SK-N-SH (cell line): ENCODE results near the gene MAT2A. TPM values are rescaled to one million over a fixed set of nuclear protein-coding genes. Genes with fewer than 3 reads are reported as not detected.
A peak's percentile ranks its signal among the peaks of the same experiment; 100 is the strongest.

Experiments used
- CTCF ChIA-PET: fragments of 300-600, 350-600 bp; formaldehyde crosslinking; extraction: SDS; loops from one replicate; lab custom pipeline; 2021; lab: Yijun Ruan, JAX
- POLR2A ChIA-PET: fragments of 350-600 bp; sonication (Branson Sonifier 250); formaldehyde crosslinking; extraction: SDS; loops from one replicate; lab custom pipeline; 2020; ENCODE audit warnings: antibody characterized with exemption, inconsistent platforms; lab: Yijun Ruan, JAX
- DNase-seq: peaks from one replicate; pipeline ENCODE4 v3.0.0; 2012
- H2AFZ ChIP-seq: fragments of 200-600 bp; sonication (generic); 2 replicates; pipeline ENCODE4 v1.8.1; 2016; ENCODE audit warnings: antibody characterized with exemption, mild to moderate bottlenecking, low read depth
- H3F3A ChIP-seq: fragments of 200-600 bp; sonication (generic); replicated peaks from 2 replicates; pipeline ENCODE3; 2016; ENCODE audit warnings: antibody characterized with exemption, mild to moderate bottlenecking; ENCODE audit not compliant: insufficient read depth
- H3K27ac ChIP-seq, 2 experiments: fragments of 200-500 bp in 1 of 2; fragments of 200-600 bp in 1 of 2; sonication (Bioruptor generic) in 1 of 2; sonication (generic), shearing (Covaris generic) in 1 of 2; 2 replicates each; pipeline versions ENCODE4 v1.5.1 to v1.6.1; 2014 to 2016; ENCODE audit warnings: low read depth in 2 of 2, inconsistent platforms in 1 of 2, low read length in 1 of 2, mild to moderate bottlenecking in 1 of 2, mixed read lengths in 1 of 2
- H3K27me3 ChIP-seq: fragments of 200-600 bp; sonication (generic), shearing (Covaris generic); 2 replicates; pipeline ENCODE4 v1.6.1; 2016; ENCODE audit warnings: mixed run types; ENCODE audit not compliant: insufficient read depth
- H3K36me3 ChIP-seq, 2 experiments: fragments of 200-500 bp in 1 of 2; fragments of 200-600 bp in 1 of 2; sonication (Bioruptor generic) in 1 of 2; sonication (generic) in 1 of 2; replicated peaks in 1 of 2; 2 replicates each; pipeline versions ENCODE3 to v1.5.1; 2014 to 2016; ENCODE audit warnings: low read length in 1 of 2, mild to moderate bottlenecking in 1 of 2; ENCODE audit not compliant: insufficient read depth in 2 of 2, control insufficient read depth in 1 of 2
- H3K4me1 ChIP-seq, 2 experiments: fragments of 200-500 bp in 1 of 2; fragments of 200-600 bp in 1 of 2; sonication (Bioruptor generic) in 1 of 2; sonication (generic), shearing (Covaris generic) in 1 of 2; 2 replicates each; pipeline versions ENCODE4 v1.5.1 to v1.6.1; 2014 to 2016; ENCODE audit warnings: low read depth in 1 of 2, low read length in 1 of 2, mixed run types in 1 of 2; ENCODE audit not compliant: insufficient read depth in 2 of 2, control insufficient read depth in 1 of 2
- H3K4me2 ChIP-seq: fragments of 200-600 bp; sonication (generic), shearing (Covaris generic); 2 replicates; pipeline ENCODE4 v1.6.1; 2017; ENCODE audit warnings: mixed run types
- H3K4me3 ChIP-seq, 2 experiments: fragments of 200-500 bp in 1 of 2; fragments of 200-600 bp in 1 of 2; sonication (Bioruptor generic) in 1 of 2; sonication (generic), shearing (Covaris generic) in 1 of 2; 2 replicates each; pipeline versions ENCODE4 v1.5.1 to v1.8.1; 2014 to 2016; ENCODE audit warnings: low read depth in 2 of 2, inconsistent platforms in 1 of 2, low read length in 1 of 2, mild to moderate bottlenecking in 1 of 2, mixed read lengths in 1 of 2, moderate library complexity in 1 of 2
- H3K79me2 ChIP-seq: fragments of 200-600 bp; sonication (generic); 2 replicates; pipeline ENCODE4 v1.8.1; 2017; ENCODE audit warnings: mild to moderate bottlenecking; ENCODE audit not compliant: insufficient read depth
- H3K9ac ChIP-seq: fragments of 200-600 bp; sonication (generic); 2 replicates; pipeline ENCODE4 v1.6.1; 2017; ENCODE audit warnings: mixed run types
- H3K9me2 ChIP-seq: fragments of 200-600 bp; sonication (generic); 2 replicates; pipeline ENCODE4 v1.6.1; 2017; ENCODE audit warnings: mixed run types
- H3K9me3 ChIP-seq: fragments of 200-600 bp; sonication (generic); 2 replicates; pipeline ENCODE4 v1.6.1; 2017; ENCODE audit warnings: mixed run types, mild to moderate bottlenecking, moderate library complexity
- H4K20me1 ChIP-seq: fragments of 200-600 bp; sonication (generic); 2 replicates; pipeline ENCODE4 v1.6.1; 2017; ENCODE audit warnings: mild to moderate bottlenecking, mixed run types; ENCODE audit not compliant: insufficient read depth
- EP300 ChIP-seq, 2 experiments: IDR thresholded peaks; 2 replicates each; pipeline versions ENCODE4 v1.4.0 to v1.6.1; 2012; ENCODE audit warnings: borderline replicate concordance in 1 of 2, low read depth in 1 of 2, low read length in 1 of 2
- EZH2phosphoT487 ChIP-seq: fragments of 200-600 bp; sonication (generic); IDR thresholded peaks from 2 replicates; pipeline ENCODE4 v1.6.1; 2017; ENCODE audit warnings: low read depth, mixed run types, mild to moderate bottlenecking, antibody characterized with exemption, moderate library complexity, borderline replicate concordance
- FOSL2 ChIP-seq: IDR thresholded peaks from 2 replicates; pipeline ENCODE4 v1.4.0; 2012; ENCODE audit warnings: low read depth, mild to moderate bottlenecking, moderate library complexity, borderline replicate concordance
- FOXM1 ChIP-seq: IDR thresholded peaks from 2 replicates; pipeline ENCODE4 v1.4.0; 2012; ENCODE audit warnings: low read depth, mild to moderate bottlenecking
- GABPA ChIP-seq: IDR thresholded peaks from 2 replicates; pipeline ENCODE4 v1.4.0; 2012; ENCODE audit warnings: low read depth, mild to moderate bottlenecking
- NFIC ChIP-seq: IDR thresholded peaks from 2 replicates; pipeline ENCODE4 v1.4.0; 2012; ENCODE audit warnings: borderline replicate concordance
- POLR2AphosphoS5 ChIP-seq: IDR thresholded peaks from 2 replicates; pipeline ENCODE4 v1.6.1; 2012; ENCODE audit warnings: low read depth, low read length
- RAD21 ChIP-seq: IDR thresholded peaks from 2 replicates; pipeline ENCODE4 v1.6.1; 2012; ENCODE audit warnings: mild to moderate bottlenecking, low read length
- RCOR1 ChIP-seq: fragments of 150-350 bp; IDR thresholded peaks from 2 replicates; pipeline ENCODE4 v1.6.1; 2017; ENCODE audit warnings: antibody characterized with exemption, low read length
- RFX5 ChIP-seq: IDR thresholded peaks from 2 replicates; pipeline ENCODE4 v1.6.1; 2012; ENCODE audit warnings: mild to moderate bottlenecking, improper control_type of control experiment, low read length
- RXRA ChIP-seq: IDR thresholded peaks from 2 replicates; pipeline ENCODE4 v1.4.0; 2012; ENCODE audit warnings: low read depth, mild to moderate bottlenecking, borderline replicate concordance
- TAF1 ChIP-seq: IDR thresholded peaks from 2 replicates; pipeline ENCODE4 v1.6.1; 2012; ENCODE audit warnings: low read depth, mild to moderate bottlenecking, low read length, moderate library complexity, borderline replicate concordance
- TCF12 ChIP-seq: IDR thresholded peaks from 2 replicates; pipeline ENCODE4 v1.4.0; 2012
- TEAD4 ChIP-seq: IDR thresholded peaks from 2 replicates; pipeline ENCODE4 v1.4.0; 2012; ENCODE audit warnings: mild to moderate bottlenecking, borderline replicate concordance; ENCODE audit not compliant: insufficient read depth
- WGBS: methylation state at CpG from one replicate; pipeline ENCODE4 v1.1.6; 2017; ENCODE audit warnings: low lambda C conversion rate; 5-methylcytosine and 5-hydroxymethylcytosine counted together
- polyA plus RNA-seq, 3 experiments: library from polyadenylated mRNA; depleted of rRNA; stranded (reverse); fragments of >200 nt; gene quantifications; 2 replicates each; pipeline ENCODE4 v1.2.3, GENCODE V29; 2012
- TF ChIP-seq, protein P1 (sequence below): IDR thresholded peaks from 2 replicates; pipeline ENCODE4 v1.4.0; 2012; ENCODE audit warnings: low read depth, borderline replicate concordance
- TF ChIP-seq, protein P2 (sequence below): IDR thresholded peaks from 2 replicates; pipeline ENCODE4 v1.4.0; 2012; ENCODE audit warnings: low read depth
- TF ChIP-seq, protein P3 (sequence below): fragments of 200-600 bp; sonication (generic); IDR thresholded peaks from 2 replicates; pipeline ENCODE4 v1.6.1; 2017; ENCODE audit warnings: antibody characterized with exemption, mild to moderate bottlenecking, moderate library complexity

The MAT2A gene
- polyA plus RNA-seq, 1 of the 3 experiments (the other 2 are of a cell fraction), result 187 TPM

DNA sequence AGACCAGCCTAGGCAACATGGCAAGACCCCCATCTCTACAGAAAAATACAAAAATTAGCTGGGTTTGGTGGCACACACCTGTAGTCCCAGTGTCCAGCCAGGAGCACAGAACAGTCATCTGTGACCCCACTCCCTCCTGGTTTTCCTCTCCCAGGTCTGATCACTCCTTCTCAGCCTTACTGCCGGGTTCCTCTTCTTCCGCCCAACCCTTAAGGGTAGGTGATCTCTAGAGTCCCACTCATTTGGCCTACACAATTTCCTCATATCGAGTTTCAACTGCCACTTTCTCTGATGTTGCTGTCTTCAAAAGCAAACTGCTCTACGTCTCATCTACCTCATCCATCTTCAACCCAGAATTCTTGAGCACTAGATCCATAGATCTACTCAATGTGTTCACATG is 13.4 kb upstream of the MAT2A start:
- no peak overlapping the region for H3K4me2 ChIP-seq
- no peak overlapping the region for H3K9ac ChIP-seq
- ChIA-PET CTCF (interaction anchor here (1.2 to 5.9 kb wide), 4 partner anchors 11 to 106 kb away, joined by 5 to 67 read pairs (median 20); partner anchors contain the start of genes MAT2A and SH2D6), POLR2A (interaction anchor here (2.0 to 3.8 kb wide), 6 partner anchors 11 to 92 kb away, joined by 8 to 135 read pairs (median 40); partner anchors contain the start of gene MAT2A)
- H3K4me3 ChIP-seq, result no peak overlapping the region
- no peaks in the 10 kb centered on the region for H3K9me2 ChIP-seq
- 82% methylated on average over 4 of the region's 4 CpGs for WGBS
- H3K9me3 ChIP-seq, result no peaks in the 10 kb centered on the region
- TF ChIP-seq FOSL2 (no peak), RAD21 (no peak), NFIC (no peak), TAF1 (no peak), RCOR1 (no peak), TCF12 (no peak), RXRA (no peak)
- TF ChIP-seq, protein P1, sequence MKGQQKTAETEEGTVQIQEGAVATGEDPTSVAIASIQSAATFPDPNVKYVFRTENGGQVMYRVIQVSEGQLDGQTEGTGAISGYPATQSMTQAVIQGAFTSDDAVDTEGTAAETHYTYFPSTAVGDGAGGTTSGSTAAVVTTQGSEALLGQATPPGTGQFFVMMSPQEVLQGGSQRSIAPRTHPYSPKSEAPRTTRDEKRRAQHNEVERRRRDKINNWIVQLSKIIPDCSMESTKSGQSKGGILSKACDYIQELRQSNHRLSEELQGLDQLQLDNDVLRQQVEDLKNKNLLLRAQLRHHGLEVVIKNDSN, result no peak
- TF ChIP-seq, protein P2, sequence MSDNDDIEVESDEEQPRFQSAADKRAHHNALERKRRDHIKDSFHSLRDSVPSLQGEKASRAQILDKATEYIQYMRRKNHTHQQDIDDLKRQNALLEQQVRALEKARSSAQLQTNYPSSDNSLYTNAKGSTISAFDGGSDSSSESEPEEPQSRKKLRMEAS, result no peak
- TF ChIP-seq, all 33 proteins: peak for 0
- H2AFZ ChIP-seq, result no peak overlapping the region
- H3K4me1 ChIP-seq, result peaks cover 9 to 30% of the 10 kb centered on the region in 2 experiments; a peak in 3 of 4 replicates
- peak overlapping the region in 1 of 2 experiments; percentile 98; a peak in 2 of 4 replicates for H3K27ac ChIP-seq
- H3F3A ChIP-seq, result no peaks in the 10 kb centered on the region
- DNase-seq, result no peak
- H3K79me2 ChIP-seq, result no peaks in the 10 kb centered on the region
- H3K27me3 ChIP-seq, result no peaks in the 10 kb centered on the region; the same call in 1 of the 2 replicates
- H4K20me1 ChIP-seq, result no peaks in the 10 kb centered on the region
- H3K36me3 ChIP-seq, result no peaks in the 10 kb centered on the region

DNA sequence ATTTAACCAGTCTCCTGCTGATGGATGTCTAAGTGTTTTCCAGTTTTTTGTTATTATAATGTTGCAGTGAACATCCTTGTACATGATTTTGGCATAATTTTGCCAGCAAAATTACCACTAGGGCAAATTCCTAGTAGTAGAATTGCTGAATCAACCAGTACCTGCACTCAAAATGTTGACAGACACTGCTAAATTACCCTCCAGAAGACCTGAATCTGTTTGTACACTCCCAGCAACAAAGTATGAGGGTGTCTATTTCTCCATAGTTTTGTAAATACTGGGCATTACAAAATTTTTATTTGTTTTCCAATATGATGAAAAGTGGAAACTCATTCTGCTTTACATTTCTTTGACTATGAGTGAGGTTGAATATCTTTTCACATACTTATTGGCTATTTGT is 11.2 kb upstream of the MAT2A start:
- Histone ChIP-seq H3K36me3 (no peaks in the 10 kb centered on the region), H3K79me2 (no peaks in the 10 kb centered on the region), H3F3A (no peaks in the 10 kb centered on the region), H3K9me2 (no peaks in the 10 kb centered on the region), H3K9me3 (no peaks in the 10 kb centered on the region), H4K20me1 (no peaks in the 10 kb centered on the region), H3K4me1 (peaks cover 9 to 29% of the 10 kb centered on the region in 2 experiments; a peak in 3 of 4 replicates), H3K4me2 (no peak overlapping the region), H2AFZ (no peak overlapping the region), H3K9ac (no peak overlapping the region), H3K27me3 (no peaks in the 10 kb centered on the region; the same call in 1 of the 2 replicates), H3K27ac (no peak overlapping the region), H3K4me3 (no peak overlapping the region)
- CTCF ChIA-PET, result interaction anchor here (1.1 to 5.9 kb wide), 3 partner anchors 9 to 108 kb away, joined by 3 to 67 read pairs (median 3); partner anchors contain the start of gene MAT2A
- TF ChIP-seq TEAD4, result no peak
- no peak for TF ChIP-seq POLR2AphosphoS5
- no peak for TF ChIP-seq FOXM1
- no peak for TF ChIP-seq EZH2phosphoT487
- no peak for TF ChIP-seq EP300 (IDR thresholded peaks at IDR 0.05; ENCODE audit: borderline replicate concordance in 1 of 2, low read depth in 1 of 2, low read length in 1 of 2)
- TF ChIP-seq GABPA, result no peak
- TF ChIP-seq, protein P3, sequence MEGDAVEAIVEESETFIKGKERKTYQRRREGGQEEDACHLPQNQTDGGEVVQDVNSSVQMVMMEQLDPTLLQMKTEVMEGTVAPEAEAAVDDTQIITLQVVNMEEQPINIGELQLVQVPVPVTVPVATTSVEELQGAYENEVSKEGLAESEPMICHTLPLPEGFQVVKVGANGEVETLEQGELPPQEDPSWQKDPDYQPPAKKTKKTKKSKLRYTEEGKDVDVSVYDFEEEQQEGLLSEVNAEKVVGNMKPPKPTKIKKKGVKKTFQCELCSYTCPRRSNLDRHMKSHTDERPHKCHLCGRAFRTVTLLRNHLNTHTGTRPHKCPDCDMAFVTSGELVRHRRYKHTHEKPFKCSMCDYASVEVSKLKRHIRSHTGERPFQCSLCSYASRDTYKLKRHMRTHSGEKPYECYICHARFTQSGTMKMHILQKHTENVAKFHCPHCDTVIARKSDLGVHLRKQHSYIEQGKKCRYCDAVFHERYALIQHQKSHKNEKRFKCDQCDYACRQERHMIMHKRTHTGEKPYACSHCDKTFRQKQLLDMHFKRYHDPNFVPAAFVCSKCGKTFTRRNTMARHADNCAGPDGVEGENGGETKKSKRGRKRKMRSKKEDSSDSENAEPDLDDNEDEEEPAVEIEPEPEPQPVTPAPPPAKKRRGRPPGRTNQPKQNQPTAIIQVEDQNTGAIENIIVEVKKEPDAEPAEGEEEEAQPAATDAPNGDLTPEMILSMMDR, result no peak
- TF ChIP-seq RAD21, result no peak
- no peak for TF ChIP-seq RFX5
- no peak for TF ChIP-seq TAF1
- DNase-seq, result no peak
- POLR2A ChIA-PET, result no interaction called here
